GM23248 (cell line): Measurements from ENCODE around the gene LGALS3.

ENCODE experiments used
- EZH2 ChIP-seq: fragments of 200-600 bp; sonication (generic); IDR thresholded peaks from 2 replicates; pipeline ENCODE4 v1.6.1; 2018; ENCODE audit warnings: antibody characterized with exemption, mild to moderate bottlenecking; ENCODE audit not compliant: insufficient read depth, poor library complexity, severe bottlenecking
- EZH2phosphoT487 ChIP-seq: fragments of 200-600 bp; sonication (generic); IDR thresholded peaks from 2 replicates; pipeline ENCODE4 v1.6.1; 2018; ENCODE audit warnings: antibody characterized with exemption, moderate library complexity, mild to moderate bottlenecking, low read depth; ENCODE audit not compliant: insufficient read depth

- TF ChIP-seq EZH2 (no peak), EZH2phosphoT487 (no peak)
These were observed 42.1 kb upstream of the LGALS3 start for GRCh38 chr14:55086938-55087337.
